Stimulated activated CD4-positive, alpha-beta T cell treated with anti-CD3 and anti-CD28 coated beads, Interleukin-4, amount 100 ng/mL, for 48 hours (primary cell): ENCODE measurements around the gene FBXO44.
A peak's percentile ranks its signal among the peaks of the same experiment; 100 is the strongest.

Experiments used
- DNase-seq, 2 donors: peaks; one replicate each; pipeline ENCODE4 v3.0.0-alpha.2; 2020; ENCODE audit warnings: low read depth in 2 of 2

FBXO44 gene

DNA sequence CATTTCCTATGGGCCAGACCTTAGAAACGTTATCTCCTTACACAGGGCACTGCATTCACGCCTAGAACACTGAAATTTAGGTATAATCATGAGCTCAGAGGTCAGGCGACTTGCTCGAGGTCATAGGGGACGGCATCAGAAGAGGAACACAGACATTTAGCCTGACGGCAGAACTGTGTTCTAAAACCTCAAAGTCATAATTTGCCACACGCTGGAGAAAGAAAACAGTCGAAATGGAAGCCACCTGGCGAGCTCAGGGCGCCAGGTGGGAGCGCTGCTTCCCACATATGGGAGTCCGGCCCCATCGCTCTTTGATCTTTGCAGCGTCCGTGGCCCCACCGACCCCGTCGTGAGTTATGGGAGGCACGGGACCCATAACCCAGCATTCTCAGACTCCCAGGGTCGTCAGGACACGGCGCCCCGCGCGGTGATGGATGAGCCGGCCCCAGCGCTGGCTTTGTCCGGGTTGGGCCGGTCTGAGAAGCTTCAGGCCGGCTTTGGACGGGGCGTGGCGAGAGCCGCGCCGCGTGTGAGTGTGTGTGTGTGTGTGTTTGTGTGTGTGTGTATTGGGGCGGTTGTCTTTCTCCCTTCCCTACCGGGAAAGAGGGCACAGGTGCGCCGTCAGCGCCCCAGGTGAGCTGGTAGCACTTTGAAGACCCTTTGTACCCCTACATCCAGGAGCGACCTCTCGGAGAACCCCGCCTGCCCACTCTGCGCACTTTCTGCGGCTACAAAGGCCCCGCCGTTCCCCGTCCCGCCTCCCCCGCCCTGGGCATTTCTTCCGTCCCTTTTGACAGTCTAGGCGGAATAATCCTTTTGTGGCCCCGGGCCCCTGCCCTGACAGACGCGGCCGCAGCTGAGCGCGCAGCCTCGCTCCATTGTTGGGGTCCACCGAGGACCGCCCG is 36.0 kb downstream of the FBXO44 start:
- DNase-seq: no peak

DNA sequence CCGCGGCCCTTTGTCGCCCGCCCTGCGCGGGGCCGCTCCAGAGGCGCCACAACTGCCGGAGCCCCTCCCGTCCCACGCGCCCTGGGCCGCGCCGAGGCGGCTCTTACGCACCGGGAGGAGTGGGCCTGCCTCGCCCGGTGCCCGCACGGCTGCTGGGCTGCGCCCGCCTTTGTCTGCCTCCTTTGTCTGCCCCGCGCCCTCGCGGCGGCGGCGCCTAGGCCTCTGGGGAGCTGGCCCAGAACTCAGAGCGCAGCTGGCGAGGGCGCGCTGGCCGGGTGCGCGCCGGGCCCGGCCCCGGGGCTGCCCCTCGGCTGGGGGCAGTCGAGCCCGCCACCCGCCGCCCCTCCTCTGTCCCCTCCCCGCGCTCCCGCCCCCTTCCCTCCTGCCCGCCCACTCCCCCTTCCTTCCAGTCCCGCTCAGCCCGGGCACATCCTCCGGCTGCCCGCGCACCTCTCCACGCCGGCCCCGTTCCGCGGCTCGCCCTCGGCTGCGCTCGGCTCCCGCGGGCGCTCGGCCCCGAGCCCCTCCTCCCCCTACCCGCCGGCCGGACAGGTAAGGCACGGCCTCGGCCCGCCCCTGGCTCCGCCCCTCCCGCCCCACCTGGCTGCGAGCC is 36.7 kb downstream of the FBXO44 start, which contains the start of gene DRAXIN:
TSS of gene DRAXIN (plus strand) at position 409 of the 613 bp plus-strand sequence. CDS start 14,549 bp downstream, outside the sequence.
- DNase-seq: no peak

DNA sequence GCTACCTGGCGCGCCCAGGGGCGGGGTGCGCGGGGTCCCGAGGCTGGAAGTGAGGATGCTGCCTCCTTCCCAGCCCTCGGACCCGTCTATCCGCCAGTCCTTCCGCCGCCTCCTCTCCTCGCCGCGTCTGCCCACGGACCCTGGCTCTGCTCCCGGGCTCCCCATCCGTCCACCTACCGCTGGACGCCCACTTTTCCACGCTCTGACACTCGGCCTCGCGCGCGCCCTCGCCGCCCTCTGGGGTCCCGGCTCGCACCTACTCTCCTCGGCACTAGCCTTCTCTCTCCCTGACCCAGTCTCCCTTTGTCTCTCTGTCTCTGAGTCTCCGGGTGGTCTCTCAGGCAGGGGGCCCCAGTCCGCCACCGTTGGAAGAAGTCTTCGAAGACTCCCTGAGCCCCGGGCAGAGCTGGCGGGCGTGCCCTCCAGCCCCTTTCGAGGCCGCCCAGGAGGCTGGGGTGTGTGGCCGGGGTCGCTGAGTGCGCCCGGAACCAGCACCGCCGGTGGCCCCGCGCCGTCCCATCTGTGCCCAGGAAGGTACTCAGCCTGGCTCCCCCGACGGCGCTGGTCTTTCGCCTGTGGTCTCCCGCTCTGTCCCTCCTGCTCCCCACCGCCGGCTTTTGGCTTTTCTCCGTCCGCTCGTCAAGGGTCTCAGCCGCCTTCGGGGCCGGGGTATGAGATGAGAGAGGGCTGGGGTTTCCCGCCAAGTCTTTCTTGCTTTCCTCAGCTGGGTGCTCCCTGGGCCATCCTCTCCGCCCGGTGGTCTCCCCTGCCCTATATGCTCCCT is 37.4 kb downstream of the FBXO44 start:
- DNase-seq: no peak

DNA sequence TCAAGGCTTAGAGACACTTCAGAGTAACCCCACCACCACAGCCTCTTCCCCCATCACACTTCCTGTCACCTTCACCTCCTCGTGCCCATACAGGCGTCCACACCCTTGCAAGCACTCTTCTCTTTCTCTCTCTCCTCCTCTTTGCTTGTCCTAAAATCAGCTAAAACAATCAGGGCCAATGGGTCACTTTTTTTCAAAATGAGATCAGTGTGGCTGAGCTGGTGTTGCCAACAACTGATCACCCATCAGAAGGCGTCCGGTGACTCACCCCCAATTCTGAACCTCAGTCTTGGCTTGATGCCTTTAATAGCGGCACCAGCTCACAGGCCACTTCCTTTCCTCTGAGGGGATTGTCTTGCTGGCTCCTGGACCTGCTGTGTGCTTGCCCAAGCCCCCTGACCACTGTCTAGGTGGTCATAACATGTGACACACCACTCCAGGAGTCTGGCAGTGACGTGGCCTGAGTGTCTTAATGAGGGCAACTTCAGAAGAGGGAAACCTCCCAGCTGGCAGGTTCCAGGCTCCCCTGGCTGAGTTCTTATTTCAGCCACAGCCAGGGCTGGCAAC is 38.4 kb downstream of the FBXO44 start:
- peak; percentile 22 to 26 for DNase-seq

DNA sequence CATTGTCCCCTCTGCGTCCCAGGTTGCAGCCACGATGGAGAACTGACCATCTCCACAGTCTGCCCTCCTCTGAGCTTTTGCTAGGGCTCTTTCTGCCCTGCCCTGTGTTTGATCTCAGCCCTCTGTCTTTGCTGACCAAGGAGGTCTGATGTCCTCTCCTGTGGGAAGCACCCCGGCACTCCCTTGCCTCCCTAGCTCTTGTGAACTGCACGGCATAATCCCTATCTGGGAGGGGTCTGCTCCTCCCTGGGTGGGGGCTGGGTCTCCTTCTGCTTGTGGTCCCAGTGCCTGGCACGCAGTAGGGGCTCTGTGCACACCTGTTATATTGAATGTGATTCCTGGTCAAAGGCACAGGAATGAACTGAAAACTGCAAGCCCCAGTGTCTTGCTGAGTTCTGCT is 39.2 kb downstream of the FBXO44 start:
- no peak for DNase-seq

DNA sequence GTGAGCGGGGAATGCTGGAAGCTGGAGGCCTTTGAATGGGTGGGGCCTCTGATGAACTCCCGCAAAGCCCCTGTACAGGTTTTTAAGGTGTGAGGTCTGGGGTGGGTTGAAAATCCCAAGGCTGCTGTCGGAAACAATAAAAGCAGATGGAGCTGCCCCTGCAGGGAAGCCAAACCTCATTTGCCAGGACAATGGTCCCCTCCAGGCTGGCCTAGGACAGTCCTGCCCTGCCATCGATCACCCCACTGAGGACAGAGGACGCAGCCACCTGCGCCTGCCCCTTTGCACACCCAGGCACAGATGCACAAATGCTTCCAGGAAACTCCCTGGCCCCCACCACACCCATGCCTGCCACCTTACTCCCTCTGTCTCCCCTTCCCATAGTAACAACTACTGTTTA is 41.2 kb downstream of the FBXO44 start:
- DNase-seq: no peak

DNA sequence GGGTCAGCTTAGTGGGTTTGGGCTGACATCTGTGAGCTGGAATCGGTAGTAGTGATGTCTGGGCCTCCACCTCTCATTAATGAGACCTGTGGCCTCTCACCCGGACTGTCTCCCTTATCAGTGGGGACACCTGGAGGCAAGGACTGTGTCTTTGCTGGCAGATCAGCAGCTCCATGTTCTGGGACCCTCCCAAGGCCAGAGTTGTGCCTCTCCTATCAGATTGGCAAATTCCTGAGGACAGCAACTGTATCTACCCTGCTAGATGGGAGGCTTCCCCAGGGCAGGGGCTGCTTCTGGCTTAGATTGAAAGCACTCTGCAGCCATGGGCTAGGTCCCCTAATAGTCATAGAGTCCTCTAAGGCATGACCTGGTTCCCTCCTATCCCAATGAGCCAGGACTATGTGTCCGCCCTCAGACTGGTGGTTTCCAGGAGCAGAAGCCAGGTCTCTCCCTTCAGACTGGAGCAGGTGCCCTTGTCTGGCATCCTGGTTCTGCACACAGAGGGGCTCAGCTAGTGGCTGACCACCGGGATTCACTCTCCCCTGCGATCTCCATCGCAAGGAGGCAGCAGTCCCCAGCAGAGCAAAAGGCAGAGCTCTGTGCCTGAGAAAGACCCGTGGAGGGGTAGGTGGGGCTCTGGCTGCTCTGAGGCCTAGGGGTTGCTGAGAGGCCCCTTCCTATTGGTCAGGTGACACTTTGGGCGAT is 42.7 kb downstream of the FBXO44 start:
- DNase-seq: no peak

DNA sequence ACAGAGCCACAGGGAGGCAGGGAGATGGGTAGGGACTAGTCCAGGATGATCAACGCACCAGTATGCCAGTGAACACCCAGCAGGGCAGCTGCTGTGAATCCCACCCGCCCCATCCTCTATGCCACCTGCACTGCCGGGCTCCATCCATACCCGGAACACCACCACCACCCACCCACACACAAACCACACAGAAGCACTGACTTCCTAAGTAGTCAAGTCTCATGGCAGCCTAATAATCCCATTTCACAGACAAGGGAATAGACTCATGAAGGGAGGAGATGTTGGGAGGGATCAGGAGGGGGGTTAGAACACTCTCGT is 43.2 kb downstream of the FBXO44 start:
- no peak for DNase-seq

DNA sequence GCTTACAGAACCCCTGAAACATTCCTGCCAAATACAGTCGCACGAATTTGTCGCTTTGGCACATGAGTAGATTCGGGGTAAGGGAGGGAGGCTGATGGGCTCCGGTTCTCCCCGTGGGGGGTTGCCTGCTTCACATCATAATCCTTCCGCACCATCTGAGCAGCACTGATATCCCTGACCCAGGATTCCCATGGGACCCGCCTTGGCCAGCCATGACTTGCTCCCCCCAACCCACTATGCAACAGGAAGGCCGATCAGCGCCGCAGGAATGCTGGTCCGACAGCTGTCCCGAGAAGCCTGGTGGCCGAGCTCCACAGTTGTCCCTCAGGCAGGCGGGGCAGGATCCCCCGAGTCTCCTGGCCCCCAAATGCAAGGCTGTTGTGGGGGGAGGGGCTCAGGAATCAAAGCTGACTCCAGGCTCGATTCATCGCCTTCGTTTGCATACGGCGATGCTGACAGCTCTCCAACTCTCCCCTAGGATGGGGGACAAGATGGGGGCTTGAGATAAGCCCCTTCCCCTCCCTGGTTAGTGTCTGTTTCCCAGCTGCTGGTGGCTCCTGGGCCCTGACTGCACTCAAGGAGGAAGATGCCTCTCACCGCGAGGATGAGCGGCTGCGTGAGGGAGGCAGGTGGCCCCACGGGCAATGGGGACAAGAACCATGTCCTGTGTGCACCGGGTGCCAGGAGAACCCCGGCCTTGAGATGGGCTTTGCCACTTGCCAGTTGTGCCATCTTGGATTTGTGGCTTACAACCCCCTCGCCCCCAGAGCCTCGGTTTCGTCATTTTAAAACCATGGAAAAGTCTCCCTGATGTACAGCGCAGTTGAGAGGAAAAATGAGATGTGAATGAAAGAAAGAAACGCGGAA is 46.2 kb downstream of the FBXO44 start:
- DNase-seq: no peak

DNA sequence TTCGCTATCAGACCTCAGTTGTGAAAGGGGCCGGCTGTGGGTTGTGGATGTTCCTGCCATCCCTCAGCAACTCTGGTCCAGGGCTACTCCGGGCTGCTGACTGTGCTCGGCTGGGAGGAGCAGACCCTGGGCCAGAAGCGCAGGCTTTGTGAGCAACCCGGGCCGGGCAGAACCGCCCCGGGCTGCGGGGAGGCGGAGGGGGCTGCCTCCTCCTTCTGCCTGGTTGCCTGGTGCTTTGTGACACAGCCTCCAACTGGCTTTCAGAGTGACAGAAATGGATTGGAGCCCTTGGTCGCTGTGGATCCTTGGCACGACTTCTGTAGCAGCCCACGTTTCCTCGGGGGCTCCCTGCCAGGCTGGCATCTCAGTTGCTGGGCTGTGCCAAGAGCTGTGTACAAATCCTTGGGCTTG is 46.9 kb downstream of the FBXO44 start:
- no peak for DNase-seq

DNA sequence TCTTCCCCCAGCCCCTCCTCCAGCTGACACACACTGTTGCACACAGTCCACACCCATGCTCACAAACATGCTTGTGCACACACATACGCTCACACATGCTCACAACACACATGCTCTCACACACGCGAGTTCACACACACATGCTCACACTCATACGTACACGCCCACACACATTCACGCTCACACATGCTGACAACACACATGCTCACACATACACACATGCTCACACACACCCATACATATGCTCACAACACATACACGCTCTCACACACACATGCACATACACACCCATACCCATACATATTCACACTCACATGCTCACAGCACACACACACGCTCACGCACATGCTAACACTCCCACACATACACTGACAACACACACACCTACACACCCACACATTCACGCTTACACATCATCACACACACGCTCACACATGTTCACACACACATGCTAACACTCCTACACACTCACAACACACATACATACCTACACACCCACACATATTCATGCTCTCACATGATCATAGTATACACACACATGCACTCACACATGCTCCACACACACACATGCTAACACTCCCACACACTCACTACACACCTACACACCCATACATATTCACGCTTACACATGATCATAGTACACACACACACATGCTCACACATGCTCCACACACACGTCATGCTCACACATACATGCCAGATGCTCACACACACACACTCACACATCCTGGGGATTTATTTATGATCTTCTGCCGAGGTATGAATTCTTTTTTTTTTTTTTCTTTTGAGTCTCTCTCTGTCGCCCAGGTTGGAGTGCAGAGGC is 47.5 kb downstream of the FBXO44 start:
- no peak for DNase-seq

DNA sequence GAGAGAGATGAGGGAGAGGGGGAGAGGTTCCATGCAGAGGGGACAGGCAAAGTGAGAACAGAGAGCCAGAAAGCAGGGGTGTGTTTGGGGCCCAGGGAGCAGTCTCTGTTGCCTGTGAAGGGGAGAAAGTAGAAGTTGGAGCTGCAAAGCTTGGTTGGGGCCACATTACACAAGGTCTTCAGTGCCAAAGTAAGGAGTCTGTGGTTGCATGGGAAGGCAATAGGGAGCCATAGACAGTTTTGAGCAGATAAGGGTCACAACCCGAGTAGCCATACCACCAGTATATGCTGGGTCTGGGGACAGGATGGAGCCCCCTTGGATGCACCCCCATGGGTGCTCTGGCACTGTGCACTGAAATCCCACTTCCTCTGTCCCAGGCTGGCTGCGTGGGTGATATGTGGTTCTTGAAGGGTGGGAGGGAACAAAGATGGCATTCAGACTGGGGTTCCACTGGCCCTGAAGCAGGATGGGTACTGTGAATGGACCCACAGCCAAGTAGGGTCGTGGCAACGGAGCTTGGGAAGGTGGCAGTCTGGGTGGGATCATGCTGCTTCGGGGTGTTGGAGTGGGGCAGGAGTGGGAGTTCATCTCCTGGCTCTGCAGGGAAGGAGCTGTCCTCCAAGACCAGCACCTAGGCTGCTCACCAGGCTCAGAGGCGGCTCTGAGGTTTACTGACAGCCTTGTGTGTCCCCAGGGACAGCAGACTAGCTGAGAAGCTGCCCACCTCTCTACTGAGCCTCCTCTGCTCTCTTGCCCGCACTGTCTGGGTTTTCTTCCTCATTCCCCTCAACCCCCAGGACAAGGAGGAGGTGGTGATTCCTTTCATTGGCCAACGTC is 48.9 kb downstream of the FBXO44 start:
- DNase-seq: no peak

DNA sequence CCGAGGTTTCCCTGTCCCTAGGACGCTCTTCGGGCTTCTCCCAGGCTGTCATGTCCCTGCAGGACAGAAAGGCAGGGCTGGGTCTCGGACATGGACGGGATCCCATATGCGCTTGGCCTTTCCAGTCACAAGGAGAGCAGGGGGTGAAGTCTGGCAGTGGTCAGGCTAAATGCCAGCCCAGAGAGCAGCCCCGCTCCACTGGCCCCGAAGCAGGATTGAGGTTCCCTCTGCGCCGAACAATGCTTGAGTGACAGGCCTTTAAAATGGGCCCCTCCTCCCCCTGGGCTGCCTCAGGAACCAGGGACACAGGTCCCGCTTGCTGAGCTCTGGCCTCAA is 49.5 kb downstream of the FBXO44 start:
- DNase-seq: no peak

DNA sequence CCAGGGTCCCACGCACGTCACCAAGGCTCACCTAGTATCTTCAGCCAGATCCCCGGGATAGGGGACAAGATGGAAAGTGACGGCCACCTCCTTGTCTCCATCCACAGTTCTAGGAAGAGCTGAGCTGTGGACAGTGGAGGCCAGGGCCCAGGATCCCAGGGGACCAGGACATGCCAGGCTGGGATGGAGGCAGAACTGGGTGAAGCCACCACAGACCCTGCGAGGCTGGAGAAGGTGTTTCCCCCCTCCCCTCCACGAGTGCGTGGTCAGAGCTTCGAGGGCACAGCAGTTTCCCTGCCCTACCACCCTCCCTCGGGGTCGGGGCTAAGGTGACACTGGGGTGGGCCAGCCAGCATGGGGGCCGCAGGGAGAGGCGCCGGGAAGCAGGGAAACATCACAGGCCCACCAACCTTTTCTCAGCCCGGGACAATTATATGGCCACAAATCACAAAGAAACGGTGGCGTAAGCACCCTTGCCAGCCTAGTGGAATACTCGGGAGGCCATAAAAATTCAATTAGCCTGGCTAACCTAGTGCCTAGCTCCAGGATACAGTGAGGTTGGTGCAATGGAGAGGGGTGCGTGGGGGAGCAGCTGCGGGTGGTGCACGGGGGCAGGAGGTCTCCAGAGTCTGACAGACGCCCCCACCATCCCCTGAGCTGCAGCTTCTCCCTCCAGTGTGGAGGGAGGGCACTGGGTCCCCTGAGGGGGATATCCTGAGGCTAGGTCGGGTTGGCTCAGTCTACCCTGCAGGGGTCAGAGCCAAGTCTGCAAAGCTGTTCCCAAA is 50.2 kb downstream of the FBXO44 start:
- DNase-seq: no peak

DNA sequence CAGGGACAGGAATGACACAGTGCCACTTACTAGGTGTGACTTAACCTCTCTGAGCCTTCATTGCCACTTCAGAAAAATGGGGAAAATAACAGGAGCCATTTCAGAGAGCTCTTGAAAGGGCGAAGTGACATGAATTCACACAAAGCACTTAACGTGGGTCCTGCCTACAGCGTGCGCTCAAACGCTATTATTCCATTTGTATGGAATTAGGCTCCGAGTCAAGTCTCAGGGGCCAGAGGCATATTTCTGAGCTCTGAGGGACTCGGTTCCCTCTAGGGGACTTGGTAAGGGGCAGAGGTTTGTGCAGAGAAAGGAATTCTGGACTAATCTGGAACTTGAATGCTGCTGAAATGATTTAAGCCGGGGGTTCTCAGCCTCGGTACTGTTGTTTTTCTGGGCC is 50.9 kb downstream of the FBXO44 start:
- DNase-seq: no peak

DNA sequence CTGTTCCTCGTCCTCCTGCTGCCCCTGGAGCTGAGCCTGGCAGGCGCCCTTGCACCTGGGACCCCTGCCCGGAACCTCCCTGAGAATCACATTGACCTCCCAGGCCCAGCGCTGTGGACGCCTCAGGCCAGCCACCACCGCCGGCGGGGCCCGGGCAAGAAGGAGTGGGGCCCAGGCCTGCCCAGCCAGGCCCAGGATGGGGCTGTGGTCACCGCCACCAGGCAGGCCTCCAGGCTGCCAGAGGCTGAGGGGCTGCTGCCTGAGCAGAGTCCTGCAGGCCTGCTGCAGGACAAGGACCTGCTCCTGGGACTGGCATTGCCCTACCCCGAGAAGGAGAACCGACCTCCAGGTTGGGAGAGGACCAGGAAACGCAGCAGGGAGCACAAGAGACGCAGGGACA is 51.6 kb downstream of the FBXO44 start:
- no peak for DNase-seq

DNA sequence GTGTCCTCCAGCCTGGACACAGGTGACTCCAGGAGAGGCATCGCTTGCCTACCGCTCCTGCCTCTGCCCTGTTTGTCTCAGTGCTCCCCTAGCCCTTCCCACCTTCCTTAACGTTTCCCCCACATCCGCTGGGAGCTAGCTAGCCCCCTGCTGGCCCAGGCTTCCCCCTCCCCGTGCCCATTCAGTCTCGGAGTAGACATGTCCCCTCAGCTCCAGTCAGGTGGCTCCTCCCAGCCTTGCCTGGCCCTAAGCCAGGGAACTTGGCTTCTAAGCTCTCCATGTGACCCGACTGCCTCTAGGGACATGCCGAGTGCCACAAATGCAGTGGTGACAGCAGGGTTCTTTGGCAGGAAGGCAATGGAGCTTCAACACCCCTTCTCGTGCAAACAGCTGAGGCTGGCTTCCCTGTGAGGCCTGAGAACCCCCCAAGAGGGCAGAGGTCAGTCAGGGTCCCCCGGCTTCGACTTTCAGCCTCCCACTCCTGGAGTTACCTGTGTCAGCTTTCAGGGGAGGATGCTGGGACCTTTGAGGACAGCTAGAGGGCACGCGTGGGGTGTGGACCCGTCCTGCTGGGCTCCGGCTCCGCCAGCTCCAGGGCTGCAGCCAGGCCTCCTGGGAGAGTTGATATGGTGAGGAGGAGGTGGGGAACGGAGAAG is 53.1 kb downstream of the FBXO44 start:
- no peak for DNase-seq
